Measurements from ENCODE around the gene CTNNBL1.
"Not testable (repeated sequence)": the region's sequence is repeated elsewhere in the genome, so short reads cannot be mapped to it uniquely, and the experiment has no call there.

The CTNNBL1 gene

DNA sequence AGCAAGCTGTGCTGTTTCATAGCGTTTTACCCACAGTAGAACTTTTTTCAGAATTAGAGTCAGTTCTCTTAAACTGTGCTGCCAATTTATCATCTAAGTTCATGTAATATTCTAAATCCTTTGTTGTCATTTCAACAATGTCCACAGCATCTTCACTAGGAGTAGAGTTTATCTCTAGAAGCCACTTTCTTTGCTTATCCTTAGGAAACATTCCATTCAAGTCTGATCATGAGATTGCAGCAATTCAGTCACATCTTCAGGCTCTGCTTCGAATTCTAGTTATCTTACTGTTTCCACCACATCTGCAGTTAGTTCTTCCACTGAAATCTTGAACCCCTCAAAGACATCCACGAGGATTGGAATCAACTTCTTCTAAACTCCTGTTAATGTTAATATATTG, 12.5 kb downstream of the CTNNBL1 start:
- DNase-seq (ENCODE audit: low spot score) = no peak

DNA sequence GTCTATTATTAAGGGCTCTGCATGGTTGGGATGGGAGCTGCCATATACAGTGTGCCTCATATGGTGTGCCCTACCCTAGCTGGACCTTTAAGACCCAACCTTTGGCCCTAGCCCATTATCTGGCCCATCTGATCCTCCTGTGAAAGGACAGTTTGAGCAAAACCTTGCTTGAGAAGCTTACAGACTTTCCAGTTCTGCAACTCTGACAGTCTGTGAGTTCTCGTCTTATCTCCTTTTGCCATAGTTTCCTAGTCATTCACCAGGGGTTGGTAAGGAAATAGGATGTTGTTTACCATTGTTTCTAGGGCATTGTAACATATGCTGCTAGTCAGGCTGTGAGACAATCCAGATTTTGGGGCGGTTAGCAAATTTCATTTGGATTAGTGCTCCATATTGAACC, 17.2 kb downstream of the CTNNBL1 start:
- no peak for DNase-seq (ENCODE audit: low spot score)

DNA sequence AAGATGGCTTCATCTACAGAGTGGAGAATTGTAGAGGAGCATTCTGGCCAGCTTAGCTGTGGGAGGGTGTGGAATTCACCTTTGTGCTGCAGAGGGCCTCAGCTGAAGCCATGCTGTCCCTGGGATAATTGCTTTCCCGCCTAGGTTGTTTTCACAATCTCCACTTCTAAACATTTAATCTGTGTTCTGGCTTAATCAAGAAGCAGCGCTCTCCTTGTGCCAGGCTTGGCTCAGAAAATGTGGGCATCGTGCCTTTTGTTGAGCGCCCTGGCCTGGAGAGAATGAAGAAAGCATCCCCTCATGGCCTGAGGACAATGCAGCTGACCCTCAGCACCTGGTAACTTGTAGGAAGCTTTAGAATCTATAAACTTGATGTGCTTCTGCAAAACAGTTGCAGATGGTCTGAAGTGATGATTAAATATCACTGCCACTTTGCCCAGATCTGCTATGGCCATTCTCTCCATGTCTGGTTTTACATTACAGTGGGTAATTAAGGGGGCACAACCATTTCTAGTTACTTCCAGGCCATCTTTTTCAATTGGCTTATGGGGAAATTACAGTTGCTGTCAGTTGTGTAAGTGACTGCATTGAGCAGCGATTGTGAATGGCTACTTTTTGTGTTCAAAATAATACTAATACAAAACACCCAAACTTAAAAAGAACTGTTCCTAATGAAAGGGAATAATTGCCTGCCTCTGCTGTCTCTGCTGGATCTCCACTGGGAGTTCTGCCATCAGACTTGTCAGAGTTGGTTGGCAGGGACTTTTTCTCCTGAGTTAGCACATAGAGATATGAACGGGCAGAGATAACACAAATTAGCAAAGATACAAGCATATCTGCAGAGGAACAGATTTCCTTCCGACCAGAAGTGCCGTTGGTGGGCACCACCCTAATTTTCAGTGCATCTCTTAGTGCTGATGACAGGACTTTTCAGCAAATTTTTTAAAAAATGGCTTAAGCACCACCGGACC, 18.4 kb downstream of the CTNNBL1 start:
- peak; percentile 55 for DNase-seq (ENCODE audit: low spot score)

DNA sequence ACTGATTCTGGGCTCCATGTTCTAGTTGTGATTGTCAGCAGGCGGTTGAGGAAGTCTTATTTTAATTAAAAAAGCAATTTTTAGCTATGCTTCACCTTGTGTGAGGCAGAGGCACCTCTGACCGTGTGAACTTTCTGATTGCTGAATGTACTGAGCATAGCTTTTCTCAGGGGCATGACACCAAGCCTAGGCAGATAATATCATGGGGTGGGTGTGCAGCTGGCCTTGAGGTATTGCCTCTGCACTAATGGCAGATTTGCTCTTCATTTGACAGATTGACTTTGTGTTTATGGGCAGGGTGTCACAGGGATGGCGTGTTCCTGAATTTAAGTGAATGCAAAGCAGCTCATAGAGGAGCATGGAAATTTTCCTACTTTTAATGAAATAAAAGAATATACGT, 19.6 kb downstream of the CTNNBL1 start:
- no peak for DNase-seq (ENCODE audit: low spot score)

DNA sequence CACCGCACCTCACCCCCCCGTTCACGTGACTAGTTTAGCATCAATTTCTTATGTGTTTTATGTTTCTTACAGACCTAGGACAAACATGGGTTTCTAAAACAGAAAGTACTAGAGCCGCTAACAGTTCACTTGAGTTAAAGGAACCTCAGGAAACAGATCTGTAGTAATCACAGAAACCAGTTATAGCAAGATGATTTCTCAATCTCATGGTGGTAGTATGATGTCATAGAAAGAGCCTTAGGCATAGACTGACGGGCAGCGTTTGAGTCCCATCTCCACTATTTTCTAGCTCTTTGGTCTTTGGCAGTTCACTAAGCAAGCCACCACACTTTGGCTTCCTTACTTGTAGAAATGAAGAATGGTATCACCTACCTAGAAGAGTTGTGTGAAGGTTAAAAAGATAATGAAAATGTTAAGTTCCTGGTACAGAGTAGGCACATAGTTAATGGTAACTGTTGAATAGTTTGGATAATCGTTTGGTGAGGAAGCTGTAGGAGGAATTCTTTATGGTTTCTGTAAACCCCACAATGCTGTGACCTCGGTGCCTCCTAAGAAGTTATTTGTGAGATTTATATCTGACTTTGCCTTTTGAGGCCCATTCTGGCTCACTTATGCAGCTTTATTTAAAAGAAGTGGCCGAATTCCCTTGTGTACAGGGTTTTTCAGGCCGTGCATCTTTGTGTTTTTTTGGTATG, 21.3 kb downstream of the CTNNBL1 start:
- no peak for DNase-seq (ENCODE audit: low spot score)

DNA sequence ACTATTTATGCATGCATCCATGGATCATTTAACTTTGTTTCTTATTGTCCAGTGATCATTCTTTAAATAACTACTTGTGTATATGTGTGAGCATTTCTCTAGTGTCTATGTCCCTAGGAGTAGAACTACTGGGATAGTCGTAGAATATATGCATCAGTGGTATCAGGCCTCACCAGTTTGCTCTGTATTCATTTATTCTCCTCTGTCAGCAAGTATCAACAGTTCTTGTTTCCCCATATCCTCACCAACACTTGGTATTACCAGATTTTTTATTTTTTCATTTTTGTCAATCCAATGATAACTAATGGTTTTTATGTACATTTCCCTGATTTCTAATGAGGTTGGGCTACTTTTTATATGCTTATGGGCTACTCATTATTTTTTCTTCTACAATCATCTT, 27.9 kb downstream of the CTNNBL1 start:
- no peak for DNase-seq (ENCODE audit: low spot score)

DNA sequence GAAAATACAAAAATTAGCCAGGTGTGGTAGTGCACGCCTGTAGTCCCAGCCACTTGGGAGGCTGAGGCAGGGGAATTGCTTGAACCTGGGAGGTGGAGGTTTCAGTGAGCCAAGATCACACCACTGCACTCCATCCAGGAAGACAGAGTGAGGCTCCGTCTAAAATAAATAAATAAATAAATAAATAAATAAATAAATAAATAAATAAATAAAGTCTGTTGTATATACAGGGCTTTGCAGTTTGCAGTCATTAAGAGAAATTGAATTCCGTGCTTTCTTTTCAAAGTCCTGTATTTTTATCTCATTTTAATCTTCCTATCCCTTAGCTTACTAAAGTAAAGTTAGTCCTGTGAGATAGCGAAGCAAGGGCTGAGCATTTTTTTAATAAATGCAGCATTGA, 28.5 kb downstream of the CTNNBL1 start:
- DNase-seq (ENCODE audit: low spot score) = not testable (repeated sequence)

DNA sequence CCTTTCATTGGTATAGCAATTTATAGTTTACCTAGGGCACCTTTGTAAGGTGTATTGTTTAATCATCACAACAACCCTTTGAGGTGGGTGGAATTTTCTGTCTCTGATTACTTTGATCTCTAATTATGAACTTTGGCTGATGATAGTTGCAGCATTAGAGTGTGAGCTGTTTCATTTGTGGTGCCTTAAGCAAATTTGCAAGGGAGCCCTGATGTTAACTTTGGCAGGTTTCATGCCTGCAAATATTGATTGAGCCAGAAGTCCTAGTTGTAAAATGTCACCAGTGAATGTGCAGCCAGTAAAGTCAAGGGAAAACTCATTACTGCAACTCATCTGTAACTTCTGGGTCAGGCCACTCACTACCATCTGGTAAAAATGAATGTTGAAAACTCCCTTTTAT, 29.8 kb downstream of the CTNNBL1 start:
- no peak for DNase-seq (ENCODE audit: low spot score)

DNA sequence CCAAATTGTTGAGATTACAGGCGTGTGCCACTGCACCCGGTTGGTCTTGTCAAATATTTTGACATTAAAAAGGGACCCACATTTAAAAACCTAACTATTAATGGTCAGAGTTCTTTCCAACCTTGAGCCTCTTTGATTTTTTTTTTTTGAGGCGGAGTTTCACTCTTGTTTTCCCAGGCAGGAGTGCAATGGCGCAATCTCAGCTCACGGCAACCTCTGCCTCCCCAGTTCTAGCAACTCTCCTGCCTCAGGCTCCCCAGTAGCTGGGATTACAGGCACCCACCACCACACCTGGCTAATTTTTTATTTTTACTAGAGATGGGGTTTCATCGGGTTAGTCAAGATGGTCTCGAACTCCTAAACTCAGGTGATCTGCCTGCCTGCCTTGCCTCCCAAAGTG, 31.3 kb downstream of the CTNNBL1 start:
- DNase-seq (ENCODE audit: low spot score) = no peak

DNA sequence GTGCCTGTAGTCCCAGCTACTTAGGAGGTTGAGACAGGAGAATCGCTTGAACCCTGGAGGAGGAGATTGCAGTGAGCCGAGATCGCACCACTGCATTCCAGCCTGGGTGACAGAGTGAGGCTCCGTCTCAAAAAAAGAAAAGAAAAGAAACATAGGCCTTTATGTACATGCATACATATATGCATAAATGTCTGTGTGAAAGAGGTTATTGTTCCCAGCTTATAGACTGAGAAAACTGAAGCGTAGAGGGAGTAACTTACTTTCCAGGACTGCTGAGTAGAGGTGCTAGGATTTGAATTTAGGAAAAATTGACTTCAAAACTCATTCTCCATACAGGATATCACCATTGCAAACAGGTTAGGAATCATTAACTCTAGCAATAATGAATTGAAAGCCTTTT, 32.0 kb downstream of the CTNNBL1 start:
- DNase-seq (ENCODE audit: low spot score) = no peak

DNA sequence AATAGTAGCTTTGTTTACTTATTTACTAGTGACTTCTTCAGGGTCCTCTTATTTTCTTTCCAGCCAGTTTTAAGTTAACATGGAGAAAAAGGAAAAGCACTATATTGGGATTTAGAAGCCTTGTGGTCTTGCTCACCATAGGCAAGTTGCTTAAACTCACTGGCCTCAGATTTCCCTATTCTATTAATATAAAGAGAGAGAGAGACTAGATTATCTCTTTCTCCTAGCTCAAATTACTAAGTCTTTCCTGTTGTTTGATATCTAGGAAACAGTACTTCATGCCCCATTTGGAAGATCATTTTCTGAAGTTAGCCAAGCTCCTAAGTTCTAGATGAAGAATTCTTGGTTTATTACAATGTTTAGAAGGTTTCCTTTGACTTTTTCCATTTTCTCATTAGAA, 32.5 kb downstream of the CTNNBL1 start:
- DNase-seq (ENCODE audit: low spot score) = no peak

DNA sequence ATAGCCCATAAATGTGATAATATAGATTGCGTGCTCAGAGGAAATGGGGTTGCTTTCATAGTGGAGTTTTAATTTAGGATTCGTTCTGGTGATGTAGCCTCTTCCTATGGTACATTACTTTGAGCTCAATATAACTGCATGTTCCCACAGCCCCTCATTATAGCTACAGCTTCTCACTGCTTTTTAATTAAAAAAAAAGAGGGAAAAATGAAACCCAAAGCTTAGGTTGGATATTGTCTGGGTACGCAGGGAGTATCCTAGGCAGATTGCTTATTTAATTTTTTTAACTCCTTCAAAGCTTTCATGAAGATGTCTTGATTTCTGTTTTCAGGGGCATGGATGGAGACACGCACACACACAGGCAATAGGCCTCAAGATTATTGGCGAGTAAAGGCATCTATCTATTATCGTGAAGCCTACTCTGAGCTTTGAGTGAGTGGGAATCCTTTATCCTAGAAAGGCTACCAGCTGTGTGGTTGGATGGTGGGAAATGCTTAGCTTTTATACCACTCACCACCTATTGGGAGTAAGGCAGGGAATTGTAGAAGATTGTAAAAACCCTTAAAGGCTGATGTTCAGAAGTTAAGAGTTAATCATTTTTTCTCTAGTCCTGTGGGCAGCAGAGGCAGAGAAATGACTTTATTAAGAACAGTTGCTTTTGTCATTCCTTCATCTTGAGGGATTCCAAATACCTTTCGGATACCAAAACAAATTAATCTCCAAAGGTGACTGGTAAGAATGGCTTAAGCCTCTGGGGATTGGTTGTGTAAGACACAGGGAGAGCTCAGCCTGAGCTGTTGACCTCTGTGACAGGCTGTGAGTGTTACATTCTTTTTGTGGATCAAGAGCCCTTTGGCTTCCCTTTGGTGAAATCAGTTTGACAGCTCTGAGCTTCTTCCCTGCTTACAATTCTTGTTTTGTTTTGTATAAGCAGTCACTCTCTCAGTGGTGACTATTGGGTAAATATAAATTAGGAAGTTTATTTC, 33.4 kb downstream of the CTNNBL1 start:
- no peak for DNase-seq (ENCODE audit: low spot score)

DNA sequence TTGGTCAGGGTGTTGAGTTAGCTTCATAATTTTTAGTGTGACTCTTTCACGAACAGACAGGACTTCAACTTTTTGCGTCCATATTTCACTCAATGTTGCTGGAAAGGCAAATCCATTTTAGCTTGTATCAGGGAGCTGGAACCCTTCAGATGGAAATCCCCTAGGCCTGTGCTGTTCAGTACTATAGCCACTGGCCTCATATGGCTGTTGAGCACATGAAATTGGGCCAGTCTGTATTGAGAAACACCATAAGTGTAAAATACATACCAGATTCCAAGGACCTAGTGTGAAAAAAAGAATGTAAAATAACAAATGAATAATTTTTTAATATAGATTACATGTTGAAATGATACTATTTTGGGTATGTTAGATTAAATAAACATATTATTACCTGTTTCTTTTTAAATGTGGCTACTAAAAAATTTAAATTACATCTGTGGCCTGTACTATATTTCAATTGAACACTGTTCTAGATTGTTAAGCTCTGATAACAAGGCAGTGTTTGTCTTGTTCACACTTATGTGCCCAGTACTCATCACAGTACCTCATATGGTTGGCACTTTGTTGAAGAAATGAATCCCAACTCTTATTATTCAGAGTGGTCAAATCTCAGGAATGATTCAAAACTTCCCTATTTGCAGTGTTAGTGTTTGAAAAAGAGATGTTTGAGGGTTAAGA, 34.3 kb downstream of the CTNNBL1 start:
- DNase-seq (ENCODE audit: low spot score) = no peak

DNA sequence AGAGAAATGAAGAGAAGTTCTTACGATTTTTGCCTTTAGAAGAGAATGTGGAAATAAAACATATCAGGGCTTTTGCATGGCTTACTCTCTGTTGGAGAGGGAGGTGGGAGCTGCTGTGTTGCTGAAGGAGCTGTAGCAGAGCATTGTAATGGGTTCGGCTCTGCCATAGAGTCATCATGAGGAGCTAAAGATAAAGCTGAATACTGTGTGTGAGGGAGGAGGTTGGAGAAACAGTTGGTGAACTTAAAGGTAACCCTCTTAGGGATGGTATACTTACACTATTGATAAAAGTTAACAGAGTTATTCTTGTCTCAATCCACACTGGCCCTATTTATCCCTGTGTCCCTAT, 34.8 kb downstream of the CTNNBL1 start:
- no peak for DNase-seq (ENCODE audit: low spot score)

DNA sequence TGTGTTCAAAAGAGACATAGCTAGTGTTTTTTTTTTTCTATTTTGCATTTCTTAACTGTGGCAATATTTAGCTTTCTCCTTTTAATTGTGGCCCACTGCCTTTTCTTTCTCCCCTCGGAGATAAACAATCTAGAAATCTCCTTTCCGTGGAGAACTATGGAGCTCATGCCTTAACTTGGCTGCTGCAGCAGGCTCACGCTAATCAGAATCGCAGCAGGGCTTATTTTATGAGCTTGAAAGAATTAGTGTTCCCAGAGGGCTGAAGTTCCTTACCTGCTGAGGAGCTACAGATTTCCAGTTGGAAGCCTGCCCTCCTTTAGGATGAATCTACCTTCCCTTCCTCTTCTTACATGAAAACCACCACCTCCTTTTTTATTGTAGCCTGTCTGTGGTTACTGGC, 35.6 kb downstream of the CTNNBL1 start:
- no peak for DNase-seq (ENCODE audit: low spot score)

DNA sequence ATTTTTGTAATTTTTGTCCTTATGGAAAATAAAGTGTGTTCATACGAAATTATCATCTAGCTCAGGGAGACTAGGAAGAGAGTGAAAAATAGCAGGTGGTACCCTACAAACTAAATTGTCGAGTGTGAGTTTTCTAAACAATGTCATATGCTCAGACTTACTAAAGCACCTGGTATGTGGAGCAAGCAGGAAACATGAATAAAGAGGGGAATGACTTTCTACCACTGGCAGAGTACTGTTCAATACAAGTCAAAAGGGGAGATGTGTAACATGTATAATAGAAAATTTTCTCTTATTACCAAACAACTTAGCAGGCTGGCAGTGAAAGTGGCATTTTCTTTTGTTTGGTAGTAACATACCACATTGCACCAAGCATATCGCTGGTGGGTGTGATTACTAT, 36.1 kb downstream of the CTNNBL1 start:
- no peak for DNase-seq (ENCODE audit: low spot score)

DNA sequence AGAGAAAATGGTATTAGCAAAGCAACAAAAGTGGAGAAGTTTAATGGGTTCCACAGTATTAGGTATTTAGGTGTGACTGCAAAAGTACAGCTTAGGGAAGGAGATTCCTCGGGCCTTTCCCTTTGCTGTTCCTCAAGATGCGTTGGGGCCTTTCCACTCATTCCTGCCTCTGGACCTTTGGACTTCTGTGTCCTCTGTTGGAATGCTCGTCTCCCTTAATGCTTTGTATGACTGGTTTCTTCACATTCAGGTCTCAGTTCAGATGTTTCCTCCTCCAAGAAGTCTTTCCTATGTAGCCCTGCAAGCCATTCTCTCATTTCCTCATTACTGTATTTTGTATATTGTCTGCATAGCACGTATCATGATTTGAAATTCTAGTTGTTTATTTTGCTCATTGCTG, 39.6 kb downstream of the CTNNBL1 start:
- DNase-seq (ENCODE audit: low spot score) = no peak

DNA sequence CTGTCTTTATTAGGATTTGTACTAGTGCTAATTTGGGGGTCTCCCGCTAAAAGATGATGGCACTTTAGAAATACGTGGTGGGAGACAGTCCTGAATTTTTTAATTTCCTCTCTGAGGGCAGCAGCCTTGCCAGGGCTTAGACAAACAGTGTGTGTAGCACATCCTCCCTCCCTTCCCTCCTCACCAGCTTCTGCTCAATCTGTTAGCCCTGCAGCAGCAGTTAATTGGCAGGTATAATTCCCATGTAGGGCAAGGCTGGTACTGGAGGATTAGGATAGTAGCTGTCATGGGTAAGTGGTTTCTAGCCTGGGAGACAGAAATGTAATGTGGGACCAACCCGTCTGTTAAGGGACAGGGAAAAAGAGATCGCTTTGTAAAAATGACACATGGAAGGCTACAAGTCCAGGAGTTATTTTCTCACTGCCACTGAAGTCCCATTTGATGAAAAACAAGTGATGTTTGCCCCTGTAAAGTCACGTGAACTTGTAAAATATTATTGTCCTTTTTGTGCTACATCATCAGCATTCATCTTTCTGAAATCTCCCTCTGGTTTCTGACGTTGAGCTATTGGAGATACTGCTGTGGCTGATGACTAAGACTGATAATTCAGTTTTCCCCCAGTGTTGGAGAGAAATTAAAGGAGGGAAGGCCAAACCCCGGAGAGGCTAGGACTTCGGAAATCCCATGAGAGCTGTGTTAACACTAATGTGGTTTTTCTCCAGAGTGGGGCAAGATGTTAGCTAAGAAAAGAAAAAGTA, 40.6 kb downstream of the CTNNBL1 start:
- DNase-seq (ENCODE audit: low spot score) = peak; percentile 55

DNA sequence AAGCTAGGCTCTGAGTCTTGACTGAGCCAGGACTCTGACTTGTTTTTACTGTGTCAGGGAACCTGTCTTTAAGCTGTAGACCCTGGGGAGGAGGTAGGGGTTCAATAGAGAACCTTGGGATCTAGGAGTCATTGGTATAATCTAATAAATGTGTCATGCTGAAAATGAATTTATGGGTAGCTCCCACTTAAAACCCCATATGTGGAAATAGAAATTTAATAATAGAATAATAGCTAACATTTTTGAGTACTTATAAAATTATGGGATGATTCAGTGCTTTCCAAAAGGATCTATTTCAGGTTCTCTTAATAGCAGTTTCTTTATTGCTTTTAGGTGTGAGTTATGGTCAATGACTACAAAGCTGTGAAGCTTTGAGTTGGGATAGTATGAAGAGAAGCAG, 41.7 kb downstream of the CTNNBL1 start:
- DNase-seq (ENCODE audit: low spot score) = no peak

DNA sequence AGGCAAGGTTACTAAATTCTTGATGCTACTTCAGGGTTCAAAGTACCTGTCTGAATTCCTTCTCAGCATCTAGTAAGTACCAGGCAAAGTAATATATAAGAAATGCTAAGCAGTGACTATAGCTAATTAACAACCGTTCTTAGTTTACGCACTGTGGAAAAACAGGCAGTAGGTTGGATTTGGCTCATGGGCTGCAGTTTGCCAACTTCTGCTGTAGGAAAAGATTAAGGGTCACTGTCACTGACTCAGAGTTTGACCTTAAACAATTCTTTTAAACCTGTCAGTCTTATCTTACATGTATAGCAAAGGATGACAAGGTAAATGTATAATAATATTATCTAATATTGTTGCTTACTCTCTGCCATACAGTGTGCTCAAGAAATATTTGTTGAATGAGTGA, 42.3 kb downstream of the CTNNBL1 start:
- DNase-seq (ENCODE audit: low spot score) = no peak

DNA sequence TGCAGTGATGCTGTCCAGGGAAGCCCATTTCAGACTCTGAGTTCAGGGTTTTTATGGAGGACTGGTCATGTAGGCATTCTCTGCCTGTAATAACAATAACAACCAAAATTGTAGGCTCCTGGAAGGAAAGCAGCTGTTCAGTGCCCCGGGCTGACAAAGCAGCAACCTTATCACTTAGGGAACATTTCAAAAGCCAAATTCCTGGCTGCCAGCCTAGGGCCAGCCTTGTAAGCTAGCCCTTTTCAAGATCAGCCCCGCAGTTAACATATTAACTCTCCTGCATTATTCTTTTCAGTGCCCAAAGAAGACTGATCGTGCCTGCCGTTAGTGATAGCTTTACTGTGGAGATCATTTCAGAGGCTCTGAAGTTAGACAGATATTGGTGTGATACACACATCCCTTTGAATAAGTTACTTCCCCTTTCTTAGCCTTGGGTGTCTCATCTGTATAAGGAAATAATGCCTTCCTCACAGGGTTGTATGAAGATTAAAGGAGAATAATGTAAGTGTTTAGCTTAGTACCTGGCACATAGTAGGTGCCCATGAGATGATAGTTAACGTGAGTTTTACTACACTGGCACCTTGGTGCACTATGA, 44.1 kb downstream of the CTNNBL1 start:
- DNase-seq (ENCODE audit: low spot score) = no peak

Data from Ammon's horn (tissue), 1 donor.